Fibroblast of villous mesenchyme (primary cell): Measurements from ENCODE around the gene DHX32. TPM values are rescaled to one million over a fixed set of nuclear protein-coding genes. Genes with fewer than 3 reads are reported as not detected.

Source experiments
- DNase-seq: peaks from one replicate; pipeline ENCODE4 v3.0.0-alpha.2; 2010; ENCODE audit warnings: low read depth
- H3K4me3 ChIP-seq: 2 replicates; pipeline ENCODE4 v1.5.1; 2011; ENCODE audit warnings: low read depth, mild to moderate bottlenecking, low read length
- CTCF ChIP-seq: IDR thresholded peaks from 2 replicates; pipeline ENCODE4 v1.5.1; 2012; ENCODE audit warnings: low read depth, mild to moderate bottlenecking, low read length; ENCODE audit not compliant: insufficient read depth
- total RNA-seq: library from RNA; depleted of rRNA; stranded (reverse); fragments of >200 nt; gene quantifications from 2 replicates; pipeline ENCODE4 v1.2.3, GENCODE V29; 2012

DHX32 gene
- total RNA-seq, 1 donor, result 48.8 TPM

GRCh38 chr10:125801574-125801973 lies 79.5 kb downstream of the DHX32 start:
- no peak for TF ChIP-seq CTCF
- no peak overlapping the region for H3K4me3 ChIP-seq
- no peak for DNase-seq

DNA sequence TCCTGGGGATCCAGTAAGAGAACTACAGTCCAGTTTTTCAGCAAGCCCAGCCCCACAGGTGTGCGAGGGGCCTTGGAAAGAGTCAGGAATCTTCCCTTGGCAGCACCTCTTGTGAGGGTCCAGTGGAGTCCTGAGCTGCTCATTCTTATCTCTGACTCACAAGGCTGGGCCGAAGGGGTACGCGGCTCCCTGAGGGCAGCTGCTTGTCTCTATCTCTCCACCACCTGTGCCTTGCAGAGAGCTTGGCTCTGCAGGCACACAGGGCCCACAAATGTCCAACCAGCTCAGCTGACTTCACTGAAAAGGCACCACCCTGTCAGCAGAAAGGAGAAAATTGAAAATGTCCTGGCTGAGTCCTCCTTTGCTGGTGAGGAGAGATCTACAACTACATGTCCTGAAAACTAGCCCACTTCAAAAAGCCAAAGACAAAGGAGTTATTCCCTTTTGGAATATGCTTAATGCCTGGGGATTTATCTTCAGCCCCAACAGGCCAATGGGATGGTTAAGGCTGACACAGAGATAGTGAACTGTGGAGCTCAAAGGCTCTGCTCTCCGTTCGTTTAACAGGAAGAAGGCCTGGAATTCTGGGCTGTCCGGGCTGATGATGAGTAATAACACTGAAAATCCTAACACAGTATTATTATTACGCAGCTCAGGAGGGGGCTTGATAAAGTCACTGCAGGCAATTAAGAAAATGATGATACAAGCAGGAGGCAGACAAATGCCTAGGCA lies 81.5 kb downstream of the DHX32 start:
- no peak for TF ChIP-seq CTCF
- H3K4me3 ChIP-seq, result no peak overlapping the region
- peak; percentile 6 for DNase-seq

DNA sequence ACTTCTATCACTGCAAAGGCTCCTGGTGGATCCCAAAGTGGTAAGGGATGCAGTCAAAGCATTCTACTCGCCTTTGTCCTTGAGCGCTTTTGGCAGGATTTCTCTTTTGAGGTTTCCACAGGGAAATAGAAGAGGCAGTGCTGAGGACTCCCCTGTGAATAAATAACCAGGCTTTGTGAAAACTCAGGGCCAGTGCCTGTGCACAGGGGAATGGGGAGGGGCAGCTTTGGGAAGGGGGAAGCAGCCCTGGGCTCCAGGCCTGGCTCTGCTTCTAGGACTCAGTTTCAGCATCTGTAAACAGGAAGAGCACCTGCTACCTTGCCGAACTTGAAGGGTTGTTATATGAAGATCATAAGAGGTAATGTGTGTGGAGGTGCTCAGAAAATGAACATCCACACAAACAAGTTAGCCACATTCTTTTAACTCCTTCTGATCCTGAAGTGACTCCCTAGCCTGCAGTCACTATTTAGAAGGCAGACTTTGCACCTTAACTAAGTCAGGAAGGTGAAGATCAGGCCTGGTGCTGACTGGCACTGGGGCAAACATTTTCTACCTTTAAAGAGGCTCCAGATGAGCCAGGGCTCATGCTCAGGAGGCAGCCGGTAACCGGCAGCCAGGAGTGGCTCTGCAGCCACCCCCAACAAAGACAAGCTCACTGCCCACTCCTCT lies 83.0 kb downstream of the DHX32 start:
- no peak overlapping the region for H3K4me3 ChIP-seq
- no peak for TF ChIP-seq CTCF
- no peak for DNase-seq

DNA sequence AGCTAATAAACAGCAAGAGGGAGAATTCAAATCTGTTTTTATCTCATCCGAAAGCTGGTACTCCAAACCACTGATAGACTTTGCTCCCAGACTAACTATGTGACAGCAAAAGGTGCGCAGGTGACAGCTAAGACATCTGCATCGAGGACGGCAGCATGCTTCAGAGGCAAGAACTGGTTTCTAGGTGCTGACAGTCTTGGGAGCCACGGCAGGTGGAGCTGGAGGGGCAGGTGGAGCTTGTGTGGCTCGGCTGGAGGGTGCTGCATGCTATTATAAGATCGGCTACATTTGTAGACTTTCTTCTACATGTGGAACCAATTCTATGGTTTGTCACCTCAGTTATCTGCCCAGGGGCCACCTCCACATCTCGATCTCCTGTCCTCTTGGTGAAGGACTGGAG lies 83.7 kb downstream of the DHX32 start:
- DNase-seq, result no peak
- no peak overlapping the region for H3K4me3 ChIP-seq
- TF ChIP-seq CTCF, result no peak

DNA sequence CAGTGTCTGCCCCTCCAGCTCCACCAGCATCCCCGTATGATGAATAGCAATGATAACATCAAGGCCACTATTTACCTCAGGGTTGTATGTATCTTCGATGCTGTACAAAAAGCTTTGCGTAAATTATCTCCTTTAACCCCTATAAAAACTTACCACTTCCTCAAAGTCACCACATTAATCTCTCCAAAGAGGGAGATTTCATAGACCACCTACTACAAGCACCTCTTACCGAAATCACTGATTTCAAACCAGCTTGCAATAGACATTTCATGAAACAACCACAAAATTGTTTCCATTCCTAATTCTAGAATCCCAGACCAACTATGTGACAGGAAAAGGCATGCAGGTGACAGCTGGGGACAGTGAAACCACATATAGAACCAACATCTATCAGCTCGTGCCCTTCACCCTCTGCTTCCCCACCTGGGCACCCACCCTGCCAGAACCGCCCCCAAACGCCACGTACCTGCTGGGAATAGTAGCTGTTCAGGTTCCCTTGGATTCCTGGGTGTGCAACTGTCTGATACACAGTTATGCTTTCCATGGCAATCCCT lies 85.4 kb downstream of the DHX32 start:
- no peak overlapping the region for H3K4me3 ChIP-seq
- no peak for TF ChIP-seq CTCF
- no peak for DNase-seq

GRCh38 chr10:125795128-125795527 lies 86.0 kb downstream of the DHX32 start:
- TF ChIP-seq CTCF, result no peak
- H3K4me3 ChIP-seq, result no peak overlapping the region
- no peak for DNase-seq
